CD4-positive, alpha-beta memory T cell (primary cell): ENCODE measurements around the gene TSPAN2. TPM values are rescaled to one million over a fixed set of nuclear protein-coding genes. Genes with fewer than 3 reads are reported as not detected.
A peak's percentile ranks its signal among the peaks of the same experiment; 100 is the strongest.

ENCODE experiments used
- CTCF ChIA-PET: fragments of 350-600 bp; sonication (Branson Sonifier 250); formaldehyde crosslinking; loops from one replicate; lab custom pipeline; 2021; ENCODE audit warnings: inconsistent platforms; ENCODE audit not compliant: partially characterized antibody; lab: Charles Lee
- POLR2A ChIA-PET: fragments of 350-600 bp; sonication (Branson Sonifier 250); formaldehyde crosslinking; loops from one replicate; lab custom pipeline; 2021; ENCODE audit not compliant: partially characterized antibody; lab: Charles Lee
- DNase-seq, 5 donors: peaks; one replicate each; pipeline versions ENCODE4 v3.0.0 to v3.0.0-alpha.2; 2020 to 2022; ENCODE audit warnings: mixed read lengths in 1 of 5
- H3K27ac ChIP-seq: one replicate; pipeline ENCODE4 v1.7.0; 2013; ENCODE audit warnings: low read depth, low read length
- H3K27me3 ChIP-seq: 2 replicates; pipeline ENCODE4 v1.7.0; 2013; ENCODE audit warnings: mild to moderate bottlenecking, low read length, moderate library complexity; ENCODE audit not compliant: insufficient read depth
- H3K36me3 ChIP-seq: 2 replicates; pipeline ENCODE4 v1.7.0; 2013; ENCODE audit warnings: mild to moderate bottlenecking, low read length, moderate library complexity; ENCODE audit not compliant: insufficient read depth
- H3K4me1 ChIP-seq: 2 replicates; pipeline ENCODE4 v1.7.0; 2013; ENCODE audit warnings: mild to moderate bottlenecking, low read length, moderate library complexity; ENCODE audit not compliant: insufficient read depth
- H3K4me3 ChIP-seq, 2 donors: one replicate each; pipeline ENCODE4 v1.7.0; 2013; ENCODE audit warnings: low read length in 2 of 2, mild to moderate bottlenecking in 1 of 2
- H3K9me3 ChIP-seq, 2 donors: one replicate each; pipeline ENCODE4 v1.7.0; 2013; ENCODE audit warnings: low read length in 2 of 2, control low read depth in 1 of 2; ENCODE audit not compliant: control insufficient read depth in 1 of 2
- H3K27ac Mint-ChIP-seq, 7 donors: one replicate each; pipeline ENCODE4 v1.8.0; 2020 to 2021; ENCODE audit warnings: mixed read lengths in 7 of 7, mild to moderate bottlenecking in 6 of 7, inconsistent platforms in 3 of 7, moderate library complexity in 3 of 7
- H3K27me3 Mint-ChIP-seq, 2 donors: one replicate each; pipeline ENCODE4 v1.8.0; 2020 to 2021; ENCODE audit warnings: mixed read lengths in 2 of 2
- H3K36me3 Mint-ChIP-seq, 2 donors: one replicate each; pipeline ENCODE4 v1.8.0; 2020 to 2021; ENCODE audit warnings: mixed read lengths in 2 of 2, inconsistent platforms in 1 of 2, mild to moderate bottlenecking in 1 of 2
- H3K4me1 Mint-ChIP-seq, 4 donors: one replicate each; pipeline ENCODE4 v1.8.0; 2020 to 2021; ENCODE audit warnings: mixed read lengths in 4 of 4, mild to moderate bottlenecking in 1 of 4
- H3K4me3 Mint-ChIP-seq, 8 donors: one replicate each; pipeline ENCODE4 v1.8.0; 2020 to 2021; ENCODE audit warnings: mixed read lengths in 8 of 8, mild to moderate bottlenecking in 7 of 8, moderate library complexity in 6 of 8, inconsistent platforms in 3 of 8
- H3K9me3 Mint-ChIP-seq, 8 donors: one replicate each; pipeline ENCODE4 v1.8.0; 2020 to 2021; ENCODE audit warnings: mixed read lengths in 8 of 8, mild to moderate bottlenecking in 5 of 8, inconsistent platforms in 3 of 8, moderate library complexity in 1 of 8
- intact Hi-C: fragments of 100-400 bp; cut with micrococcal nuclease; formaldehyde crosslinking; loops from one replicate; pipeline ENCODE4 v1.15.1; 2023
- polyA plus RNA-seq, 2 donors: library from polyadenylated mRNA; unstranded; fragments of 300-500 nt; fragmentation: Illumina TruSeq; gene quantifications; one replicate each; pipeline ENCODE4 v1.2.3, GENCODE V29; 2021
- total RNA-seq, 2 experiments: library from RNA; stranded (reverse); gene quantifications; one replicate each; pipeline ENCODE4 v1.2.3, GENCODE V29; 2021

TSPAN2 gene
- total and polyA plus RNA-seq, 4 experiments from 2014 or later: 1.3 to 21.8 (median 12.1) TPM

DNA sequence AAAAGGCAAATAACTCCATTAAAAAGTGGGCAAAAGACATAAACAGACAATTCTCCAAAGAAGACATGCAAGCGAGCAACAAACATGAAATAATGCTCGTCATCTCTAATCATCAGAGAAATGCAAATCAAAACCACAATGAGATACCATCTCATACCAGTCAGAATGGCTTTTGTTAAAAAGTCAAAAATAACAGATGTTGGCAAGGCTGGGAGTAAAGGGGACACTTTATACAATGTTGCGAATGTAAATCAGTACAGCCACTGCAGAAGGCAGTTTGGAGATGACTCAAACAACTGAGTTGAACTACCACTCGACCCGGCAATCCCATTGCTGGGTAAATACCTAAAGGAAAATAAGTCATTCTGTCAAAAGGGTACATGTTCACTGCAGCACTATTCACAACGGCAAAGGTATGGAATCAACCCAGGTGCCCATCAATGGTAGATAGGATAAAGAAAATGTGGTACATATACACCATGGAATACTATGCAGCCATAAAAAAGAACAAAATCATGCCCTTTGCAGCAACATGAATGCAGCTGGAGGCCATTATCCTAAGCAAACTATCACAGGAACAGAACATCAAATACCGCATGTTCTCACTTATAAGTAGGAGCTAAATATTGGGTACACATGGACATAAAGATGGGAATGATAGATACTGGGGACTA, 25.9 kb downstream of the TSPAN2 start:
- H3K4me1 ChIP-seq: peaks cover 44% of the 10 kb centered on the region
- POLR2A ChIA-PET: interaction anchor here (1.0 to 6.7 kb wide), 6 partner anchors 10 to 306 kb away, joined by 3 to 66 read pairs (median 6); partner anchors contain the start of genes CSDE1 and TSPAN2
- H3K27me3 Mint-ChIP-seq: no peaks in the 10 kb centered on the region
- peak overlapping the region in 1 of 2 donors; percentile 33 for H3K4me3 ChIP-seq
- intact Hi-C loops: loop anchor here (1.0 to 2.0 kb wide), 3 partner anchors 36 to 307 kb away; partner anchors contain the start of genes CSDE1 and SIKE1
- no peaks in the 10 kb centered on the region for H3K9me3 ChIP-seq
- CTCF ChIA-PET: interaction anchor here (1.1 to 2.2 kb wide), 6 partner anchors 8 to 50 kb away, joined by 3 to 9 read pairs (median 4); no protein-coding TSS in a partner anchor
- H3K27ac Mint-ChIP-seq: peak overlapping the region; percentile 98 to 100 (median 100)
- peaks cover 43 to 57% (median 50%) of the 10 kb centered on the region in 4 donors for H3K4me1 Mint-ChIP-seq
- H3K27me3 ChIP-seq: no peaks in the 10 kb centered on the region
- peaks cover 8 to 11% of the 10 kb centered on the region in 2 donors for H3K36me3 Mint-ChIP-seq
- H3K36me3 ChIP-seq: no peaks in the 10 kb centered on the region
- peaks cover 0 to 4% (median 0%) of the 10 kb centered on the region in 8 donors for H3K9me3 Mint-ChIP-seq
- DNase-seq: peak; percentile 80 to 87 (median 83)
- peak overlapping the region; percentile 79 for H3K27ac ChIP-seq
- peak overlapping the region; percentile 77 to 91 (median 84) for H3K4me3 Mint-ChIP-seq

DNA sequence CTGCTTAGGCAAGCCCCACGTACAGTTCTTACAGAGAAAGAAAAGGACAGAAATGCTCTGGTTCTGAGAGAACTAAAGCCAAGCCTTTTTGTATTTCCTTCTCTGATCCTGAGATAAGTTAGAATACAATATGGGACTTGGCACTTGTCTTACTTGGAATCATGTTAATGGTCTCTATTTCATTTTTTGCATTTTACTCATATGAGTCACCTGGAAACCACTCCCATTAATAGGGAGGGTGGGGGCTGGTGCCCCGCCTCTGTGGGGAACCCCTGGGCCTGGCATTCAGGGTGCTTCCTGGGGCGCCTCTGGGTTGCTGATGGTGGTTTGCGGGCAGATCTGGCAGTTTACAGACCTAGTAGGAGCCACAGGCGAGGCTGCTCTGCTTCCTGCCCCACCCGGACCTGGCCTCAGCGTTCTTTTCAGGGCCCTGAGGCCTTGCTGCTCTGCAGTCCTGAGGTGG, 26.7 kb downstream of the TSPAN2 start:
- Mint-ChIP-seq H3K4me3 (peak overlapping the region; percentile 77 to 91 (median 84)), H3K36me3 (peaks cover 11% of the 10 kb centered on the region in 2 donors), H3K4me1 (peaks cover 43 to 57% (median 49%) of the 10 kb centered on the region in 4 donors), H3K27ac (peak overlapping the region; percentile 98 to 100 (median 100)), H3K27me3 (no peaks in the 10 kb centered on the region), H3K9me3 (peaks cover 0 to 4% (median 0%) of the 10 kb centered on the region in 8 donors)
- peak; percentile 95 to 99 (median 97) for DNase-seq
- ChIA-PET POLR2A (interaction anchor here (1.0 to 6.7 kb wide), 5 partner anchors 9 to 305 kb away, joined by 3 to 66 read pairs (median 8); partner anchors contain the start of genes CSDE1 and TSPAN2), CTCF (interaction anchor here (1.5 to 2.2 kb wide), 2 partner anchors 9 kb away, joined by 3 to 9 read pairs; no protein-coding TSS in a partner anchor)
- Histone ChIP-seq H3K27me3 (no peaks in the 10 kb centered on the region), H3K4me1 (peaks cover 44% of the 10 kb centered on the region), H3K9me3 (no peaks in the 10 kb centered on the region), H3K27ac (peak overlapping the region; percentile 79), H3K4me3 (peak overlapping the region in 1 of 2 donors; percentile 33), H3K36me3 (no peaks in the 10 kb centered on the region)
- intact Hi-C loops: loop anchor here (1.0 to 2.0 kb wide), 7 partner anchors 10 to 481 kb away; partner anchors contain the start of genes BCAS2, CSDE1, SIKE1 and TSPAN2

DNA sequence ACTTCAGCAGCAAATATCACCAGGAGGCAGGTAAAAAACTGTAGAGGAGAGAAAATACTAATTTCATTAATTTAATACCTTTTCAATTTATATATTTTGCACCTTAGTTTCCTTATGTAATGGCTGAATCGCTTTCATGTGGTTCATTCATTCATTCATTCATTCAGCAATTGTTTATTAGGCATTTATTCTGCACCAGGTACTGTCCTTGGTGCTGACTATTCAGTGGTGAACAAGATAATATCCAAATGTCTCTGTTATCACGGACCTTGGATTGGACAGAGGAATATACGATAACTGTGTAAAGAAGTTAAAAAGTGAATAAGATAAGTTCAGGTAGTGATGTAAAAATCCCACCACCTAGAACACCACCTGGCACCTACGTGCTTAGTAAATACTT, 28.8 kb downstream of the TSPAN2 start:
- no peaks in the 10 kb centered on the region for H3K36me3 ChIP-seq
- peaks cover 0 to 4% (median 0%) of the 10 kb centered on the region in 8 donors for H3K9me3 Mint-ChIP-seq
- peaks cover 44% of the 10 kb centered on the region for H3K4me1 ChIP-seq
- peaks cover 35 to 50% (median 41%) of the 10 kb centered on the region in 4 donors for H3K4me1 Mint-ChIP-seq
- H3K27me3 ChIP-seq: no peaks in the 10 kb centered on the region
- peak overlapping the region in 5 of 7 donors; percentile 53 to 100 (median 99) for H3K27ac Mint-ChIP-seq
- H3K4me3 ChIP-seq: no peak overlapping the region
- no peak overlapping the region for H3K27ac ChIP-seq
- CTCF ChIA-PET: no interaction called here
- H3K4me3 Mint-ChIP-seq: peak overlapping the region in 1 of 8 donors; percentile 48
- no peak for DNase-seq
- POLR2A ChIA-PET: no interaction called here
- H3K36me3 Mint-ChIP-seq: peaks cover 11% of the 10 kb centered on the region in 2 donors
- H3K27me3 Mint-ChIP-seq: no peaks in the 10 kb centered on the region
- H3K9me3 ChIP-seq: no peaks in the 10 kb centered on the region
- intact Hi-C loops: no loop called here

DNA sequence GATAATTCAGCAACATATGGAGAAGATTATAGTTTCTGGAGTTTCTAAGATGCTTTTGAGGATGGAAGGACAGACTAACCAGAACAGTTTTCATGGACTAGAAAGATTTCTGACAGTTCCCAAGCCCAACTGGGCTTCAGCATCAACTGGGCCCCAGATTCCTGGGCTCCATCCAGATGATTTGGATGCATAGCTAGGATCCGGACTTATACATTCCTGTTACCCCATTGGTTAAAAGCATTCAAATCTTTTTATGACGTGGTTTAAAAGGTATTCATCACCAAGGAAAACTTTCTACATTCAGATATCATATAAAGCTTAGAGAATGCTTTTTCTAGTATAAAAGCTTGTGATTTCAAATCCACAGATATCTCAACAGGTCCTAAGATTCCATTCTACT, 30.0 kb downstream of the TSPAN2 start:
- ChIA-PET CTCF (interaction anchor here (2.6 kb wide), 1 partner anchor 54 kb away, joined by 16 read pairs; no protein-coding TSS in a partner anchor), POLR2A (no interaction called here)

DNA sequence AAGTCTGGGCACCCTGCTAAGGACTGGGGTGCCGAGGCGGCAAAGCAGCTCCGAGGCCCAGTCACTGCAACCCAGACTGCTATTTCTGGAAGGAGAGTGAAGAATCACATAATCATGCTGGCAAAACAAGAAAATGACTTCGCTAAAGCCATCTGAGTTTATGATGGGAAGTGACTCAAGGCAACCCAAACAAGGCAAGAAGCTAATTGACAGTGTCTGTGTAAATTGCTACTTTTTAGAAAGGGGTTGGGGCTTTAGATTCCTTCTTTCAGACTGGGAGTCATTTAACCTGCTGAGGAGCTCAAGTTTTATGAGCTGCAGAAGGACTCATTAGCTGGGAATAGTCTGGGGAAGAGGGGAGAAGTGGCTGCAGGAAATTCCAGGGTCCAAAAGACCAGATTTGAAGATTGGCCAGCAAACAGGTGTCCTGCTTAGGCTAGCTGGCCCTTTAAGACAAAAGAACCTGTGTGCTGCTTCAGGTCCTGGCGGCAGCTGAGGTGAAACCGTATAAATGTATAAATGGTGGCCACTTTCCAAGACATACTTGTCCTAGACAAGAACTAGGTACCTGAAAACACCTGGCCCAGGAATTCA, 31.5 kb downstream of the TSPAN2 start:
- Mint-ChIP-seq H3K36me3 (peaks cover 8 to 11% of the 10 kb centered on the region in 2 donors), H3K4me3 (no peak overlapping the region), H3K27me3 (no peaks in the 10 kb centered on the region), H3K27ac (peak overlapping the region in 1 of 7 donors; percentile 43), H3K4me1 (peaks cover 17 to 25% (median 22%) of the 10 kb centered on the region in 4 donors), H3K9me3 (no peaks in the 10 kb centered on the region)
- Histone ChIP-seq H3K27me3 (no peaks in the 10 kb centered on the region), H3K4me1 (peaks cover 20% of the 10 kb centered on the region), H3K36me3 (no peaks in the 10 kb centered on the region), H3K4me3 (no peak overlapping the region), H3K9me3 (no peaks in the 10 kb centered on the region), H3K27ac (no peak overlapping the region)
- CTCF ChIA-PET: interaction anchor here (0.9 to 2.6 kb wide), 5 partner anchors 8 to 78 kb away, joined by 3 to 16 read pairs (median 4); no protein-coding TSS in a partner anchor
- DNase-seq: no peak
- POLR2A ChIA-PET: interaction anchor here (2.2 kb wide), 1 partner anchor 41 kb away, joined by 9 read pairs; no protein-coding TSS in a partner anchor
- intact Hi-C loops: no loop called here

More for the DNA sequence above, 30.0 kb downstream of the TSPAN2 start:
- no peak for DNase-seq
- Mint-ChIP-seq H3K9me3 (peaks cover 0 to 4% (median 0%) of the 10 kb centered on the region in 8 donors), H3K27ac (peak overlapping the region in 1 of 7 donors; percentile 4), H3K4me1 (peaks cover 31 to 39% (median 36%) of the 10 kb centered on the region in 4 donors), H3K36me3 (peaks cover 11 to 13% of the 10 kb centered on the region in 2 donors), H3K4me3 (no peak overlapping the region), H3K27me3 (no peaks in the 10 kb centered on the region)
- H3K27ac ChIP-seq: no peak overlapping the region
- H3K4me3 ChIP-seq: no peak overlapping the region
- H3K9me3 ChIP-seq: no peaks in the 10 kb centered on the region
- peaks cover 35% of the 10 kb centered on the region for H3K4me1 ChIP-seq
- H3K27me3 ChIP-seq: no peaks in the 10 kb centered on the region
- H3K36me3 ChIP-seq: no peaks in the 10 kb centered on the region
- intact Hi-C loops: no loop called here

DNA sequence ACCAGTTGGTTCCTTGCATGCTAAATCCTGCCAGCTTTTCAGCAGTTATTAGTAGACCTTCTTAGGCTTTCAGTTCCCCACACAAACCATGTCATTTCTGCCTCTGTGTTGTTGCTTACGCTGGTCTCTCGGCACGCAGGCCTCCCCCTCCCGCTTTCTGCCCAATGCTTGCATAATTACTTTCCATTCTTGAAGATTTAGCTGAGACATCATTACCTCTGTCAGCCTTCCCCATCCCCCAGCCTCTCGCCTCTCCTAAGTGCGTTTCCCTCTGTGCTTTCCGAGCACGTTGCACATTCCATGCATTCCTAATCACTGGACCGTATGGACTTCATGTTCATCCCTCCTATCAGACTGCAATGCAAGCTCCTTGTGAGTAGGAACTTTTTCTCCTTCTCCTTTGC, 32.9 kb downstream of the TSPAN2 start:
- no peak overlapping the region for H3K27ac Mint-ChIP-seq
- H3K36me3 Mint-ChIP-seq: peaks cover 5 to 11% of the 10 kb centered on the region in 2 donors
- no peaks in the 10 kb centered on the region for H3K36me3 ChIP-seq
- peaks cover 7 to 11% (median 10%) of the 10 kb centered on the region in 4 donors for H3K4me1 Mint-ChIP-seq
- DNase-seq: no peak
- no peaks in the 10 kb centered on the region for H3K27me3 Mint-ChIP-seq
- no peak overlapping the region for H3K4me3 Mint-ChIP-seq
- H3K9me3 Mint-ChIP-seq: no peaks in the 10 kb centered on the region
- H3K27ac ChIP-seq: no peak overlapping the region
- H3K9me3 ChIP-seq: no peaks in the 10 kb centered on the region
- no peaks in the 10 kb centered on the region for H3K27me3 ChIP-seq
- intact Hi-C loops: no loop called here
- POLR2A ChIA-PET: interaction anchor here (2.2 kb wide), 1 partner anchor 43 kb away, joined by 9 read pairs; no protein-coding TSS in a partner anchor
- CTCF ChIA-PET: interaction anchor here (1.0 to 2.6 kb wide), 3 partner anchors 10 to 710 kb away, joined by 4 to 9 read pairs (median 4); no protein-coding TSS in a partner anchor
- H3K4me3 ChIP-seq: no peak overlapping the region
- H3K4me1 ChIP-seq: peaks cover 13% of the 10 kb centered on the region
